Smooth muscle cell (in vitro differentiated cells): Measurements from ENCODE around the gene KRTAP9-1. TPM values are rescaled to one million over a fixed set of nuclear protein-coding genes. Genes with fewer than 3 reads are reported as not detected.
"Not testable (repeated sequence)": the region's sequence is repeated elsewhere in the genome, so short reads cannot be mapped to it uniquely, and the experiment has no call there.

ENCODE experiments used
- DNase-seq: peaks from one replicate; lab custom pipeline; 2025; ENCODE audit not compliant: unreplicated experiment; lab: John Stamatoyannopoulos, UW
- H2AFZ ChIP-seq: fragments of 200-600 bp; sonication (generic); 2 replicates; pipeline ENCODE4 v1.6.0; 2016; ENCODE audit warnings: antibody characterized with exemption, low read depth, mild to moderate bottlenecking
- H3F3A ChIP-seq: fragments of 200-600 bp; sonication (generic); 2 replicates; pipeline ENCODE4 v1.6.0; 2017; ENCODE audit warnings: antibody characterized with exemption, low read depth
- H3K27ac ChIP-seq: fragments of 200-600 bp; sonication (generic); 2 replicates; pipeline ENCODE4 v1.5.1; 2016; ENCODE audit warnings: low read depth, mild to moderate bottlenecking
- H3K27me3 ChIP-seq: fragments of 200-600 bp; sonication (generic); 2 replicates; pipeline ENCODE4 v1.6.1; 2016; ENCODE audit warnings: low read depth, mild to moderate bottlenecking
- H3K36me3 ChIP-seq: fragments of 200-600 bp; sonication (generic); 2 replicates; pipeline ENCODE4 v1.5.1; 2016; ENCODE audit warnings: low read depth
- H3K4me1 ChIP-seq: fragments of 200-600 bp; sonication (generic); 2 replicates; pipeline ENCODE4 v1.5.1; 2016; ENCODE audit warnings: low read depth
- H3K4me2 ChIP-seq: fragments of 200-600 bp; sonication (generic); 2 replicates; pipeline ENCODE4 v1.6.0; 2016; ENCODE audit warnings: mild to moderate bottlenecking
- H3K4me3 ChIP-seq: fragments of 200-600 bp; sonication (generic); 2 replicates; pipeline ENCODE4 v1.5.1; 2016; ENCODE audit warnings: mild to moderate bottlenecking
- H3K79me2 ChIP-seq: fragments of 200-600 bp; sonication (generic); 2 replicates; pipeline ENCODE4 v1.6.0; 2016; ENCODE audit warnings: low read depth, mild to moderate bottlenecking
- H3K9ac ChIP-seq: fragments of 200-600 bp; sonication (generic); 2 replicates; pipeline ENCODE4 v1.6.0; 2016; ENCODE audit warnings: low read depth
- H3K9me3 ChIP-seq: fragments of 200-600 bp; sonication (generic); replicated peaks from 2 replicates; pipeline ENCODE4 v1.5.1; 2016; ENCODE audit warnings: low read depth
- H4K20me1 ChIP-seq: fragments of 200-600 bp; sonication (generic); 2 replicates; pipeline ENCODE4 v1.6.0; 2016; ENCODE audit warnings: low read depth
- CTCF ChIP-seq: fragments of 200-600 bp; sonication (generic); IDR thresholded peaks from 2 replicates; pipeline ENCODE4 v1.5.1; 2017; ENCODE audit warnings: borderline replicate concordance, mild to moderate bottlenecking, antibody characterized with exemption; ENCODE audit not compliant: insufficient read depth, poor library complexity, severe bottlenecking
- WGBS: methylation state at CpG from one replicate; pipeline ENCODE4 v1.1.7; 2016; ENCODE audit warnings: low lambda C conversion rate; 5-methylcytosine and 5-hydroxymethylcytosine counted together
- polyA plus RNA-seq: library from polyadenylated mRNA; unstranded; fragments of >200 nt; fragmentation: Nextera tagmentation; extraction: Ambion mirVana; gene quantifications from 2 replicates; pipeline ENCODE4 v1.2.1, GENCODE V29; 2016
- total RNA-seq: library from RNA; depleted of rRNA; stranded (reverse); fragments of >200 nt; gene quantifications from 2 replicates; pipeline ENCODE4 v1.2.3, GENCODE V29; 2014

KRTAP9-1 gene
- total and polyA plus RNA-seq, 2 experiments from 2014 or later: not detected

DNA sequence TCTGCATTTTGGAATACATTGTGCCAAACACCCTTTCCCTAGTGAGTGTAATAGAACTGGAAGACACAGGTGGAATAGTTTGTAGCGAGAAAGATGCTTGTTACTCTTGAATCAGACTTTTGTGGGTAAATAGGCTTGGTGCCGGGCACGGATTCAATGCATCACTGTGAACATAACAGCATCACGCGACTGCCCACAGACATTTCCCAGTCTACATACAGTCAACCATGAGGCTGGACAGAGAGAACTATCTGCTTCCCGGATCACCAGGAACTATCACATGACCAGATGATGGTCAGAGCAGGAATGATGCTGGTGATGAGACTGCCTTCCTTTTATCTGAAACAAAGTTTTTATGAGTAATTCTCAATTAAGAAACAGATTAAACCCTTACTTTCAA lies 36.4 kb downstream of the KRTAP9-1 start:
- H3K4me3 ChIP-seq: no peak overlapping the region
- H2AFZ ChIP-seq: no peak overlapping the region
- H3K27ac ChIP-seq: no peak overlapping the region
- H4K20me1 ChIP-seq: no peaks in the 10 kb centered on the region
- no peaks in the 10 kb centered on the region for H3F3A ChIP-seq
- no peak for DNase-seq
- no peaks in the 10 kb centered on the region for H3K9me3 ChIP-seq
- H3K9ac ChIP-seq: no peak overlapping the region
- no peaks in the 10 kb centered on the region for H3K4me1 ChIP-seq
- peaks cover 19% of the 10 kb centered on the region for H3K27me3 ChIP-seq
- H3K36me3 ChIP-seq: no peaks in the 10 kb centered on the region
- H3K79me2 ChIP-seq: no peaks in the 10 kb centered on the region
- WGBS: 95% methylated on average over 6 of the region's 6 CpGs
- H3K4me2 ChIP-seq: no peak overlapping the region
- no peak for TF ChIP-seq CTCF

DNA sequence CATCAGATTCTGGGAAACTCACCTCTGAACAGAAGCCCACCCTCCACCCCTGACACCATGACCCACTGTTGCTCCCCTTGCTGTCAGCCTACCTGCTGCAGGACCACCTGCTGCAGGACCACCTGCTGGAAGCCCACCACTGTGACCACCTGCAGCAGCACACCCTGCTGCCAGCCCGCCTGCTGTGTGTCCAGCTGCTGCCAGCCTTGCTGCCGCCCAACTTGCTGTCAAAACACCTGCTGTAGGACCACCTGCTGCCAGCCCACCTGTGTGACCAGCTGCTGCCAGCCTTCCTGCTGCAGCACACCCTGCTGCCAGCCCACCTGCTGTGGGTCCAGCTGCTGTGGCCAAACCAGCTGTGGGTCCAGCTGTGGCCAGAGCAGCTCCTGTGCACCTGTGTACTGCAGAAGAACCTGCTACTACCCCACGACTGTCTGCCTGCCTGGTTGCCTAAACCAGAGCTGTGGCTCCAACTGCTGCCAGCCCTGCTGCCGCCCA lies 37.0 kb downstream of the KRTAP9-1 start, which contains the start of gene KRTAP9-2:
Gene KRTAP9-2 (plus strand): TSS at position 51 of the 498 bp plus-strand sequence. CDS start 7 bp downstream, at position 58.
- 65% methylated on average over 3 of the region's 4 CpGs for WGBS
- DNase-seq, H3K36me3 ChIP-seq, H3K27ac ChIP-seq, H2AFZ ChIP-seq, H3K79me2 ChIP-seq, H3K9ac ChIP-seq, H3K4me3 ChIP-seq, H3K4me1 ChIP-seq, H3K4me2 ChIP-seq, H3F3A ChIP-seq, H4K20me1 ChIP-seq, H3K9me3 ChIP-seq: not testable (repeated sequence)
- peaks cover 19% of the 10 kb centered on the region for H3K27me3 ChIP-seq

DNA sequence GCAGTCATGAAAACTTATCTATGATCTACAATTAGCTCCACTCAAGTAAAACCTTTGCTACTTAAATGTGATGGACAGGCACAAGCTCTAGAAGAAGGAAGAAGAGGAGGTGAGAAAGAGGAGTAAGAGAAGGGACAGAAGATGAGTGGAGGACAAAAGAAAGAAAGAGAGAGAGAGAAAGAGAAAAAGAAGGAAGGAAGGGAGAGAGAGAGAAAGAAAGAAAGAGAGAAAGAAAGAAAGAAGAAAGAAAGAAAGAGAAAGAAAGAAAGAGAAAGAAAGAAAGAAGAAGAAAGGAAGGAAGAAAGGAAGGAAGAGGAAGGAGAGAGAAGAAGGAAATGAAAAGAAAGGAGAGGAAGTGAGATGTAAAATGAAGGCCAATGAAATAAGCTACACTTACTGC lies 40.4 kb downstream of the KRTAP9-1 start:
- Histone ChIP-seq H3K9me3 (no peaks in the 10 kb centered on the region), H3K4me1 (no peaks in the 10 kb centered on the region), H4K20me1 (no peaks in the 10 kb centered on the region), H3K27ac (no peak overlapping the region), H3K9ac (no peak overlapping the region), H3K4me2 (no peak overlapping the region), H3K79me2 (no peaks in the 10 kb centered on the region), H3F3A (no peaks in the 10 kb centered on the region), H3K4me3 (no peak overlapping the region), H2AFZ (no peak overlapping the region), H3K27me3 (peaks cover 34% of the 10 kb centered on the region), H3K36me3 (no peaks in the 10 kb centered on the region)
- DNase-seq: no peak
- no peak for TF ChIP-seq CTCF

DNA sequence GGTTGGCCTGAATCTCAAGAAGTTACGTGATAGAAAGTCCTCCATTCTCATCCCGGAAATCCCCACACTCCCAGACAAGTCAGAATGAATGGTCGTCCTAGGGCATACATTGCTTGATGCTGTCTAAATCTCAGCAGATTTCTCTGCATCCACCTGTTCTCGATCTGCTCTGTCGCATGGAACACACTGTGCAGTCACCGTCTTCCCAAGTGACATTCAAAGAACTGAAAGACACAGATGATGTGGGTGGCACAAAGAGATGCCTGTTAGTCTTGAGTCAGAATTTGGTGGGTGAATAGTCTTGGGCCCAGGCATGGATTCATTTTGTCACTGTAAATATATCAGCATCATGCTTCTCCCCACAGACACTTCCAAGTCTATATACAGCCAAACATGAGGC lies 42.0 kb downstream of the KRTAP9-1 start:
- H3K4me1 ChIP-seq: no peaks in the 10 kb centered on the region
- no peak for DNase-seq
- H3K36me3 ChIP-seq: no peaks in the 10 kb centered on the region
- H3K27ac ChIP-seq: no peak overlapping the region
- no peak overlapping the region for H3K4me2 ChIP-seq
- no peaks in the 10 kb centered on the region for H3K9me3 ChIP-seq
- H3K27me3 ChIP-seq: peaks cover 33% of the 10 kb centered on the region
- H3F3A ChIP-seq: no peaks in the 10 kb centered on the region
- no peak for TF ChIP-seq CTCF
- H3K4me3 ChIP-seq: no peak overlapping the region
- 82% methylated on average over 6 of the region's 6 CpGs for WGBS
- H3K79me2 ChIP-seq: no peaks in the 10 kb centered on the region
- no peaks in the 10 kb centered on the region for H4K20me1 ChIP-seq
- no peak overlapping the region for H3K9ac ChIP-seq
- H2AFZ ChIP-seq: no peak overlapping the region

- 75% methylated on average over 1 of the region's 1 CpG for WGBS
- H3K27me3 ChIP-seq: peaks cover 33% of the 10 kb centered on the region
- not testable (repeated sequence) for H3K36me3 ChIP-seq, H3K9me3 ChIP-seq, DNase-seq, H3K4me1 ChIP-seq, H3K4me3 ChIP-seq, H3K27ac ChIP-seq, H2AFZ ChIP-seq, H3F3A ChIP-seq, H3K79me2 ChIP-seq, H4K20me1 ChIP-seq, H3K9ac ChIP-seq, H3K4me2 ChIP-seq
These were observed 42.9 kb downstream of the KRTAP9-1 start, which contains the start of gene KRTAP9-3 for GRCh38 chr17:41232399-41233105. TSS of gene KRTAP9-3 (plus strand) at chr17:41232449. CDS start at chr17:41232502, 53 bp downstream.

DNA sequence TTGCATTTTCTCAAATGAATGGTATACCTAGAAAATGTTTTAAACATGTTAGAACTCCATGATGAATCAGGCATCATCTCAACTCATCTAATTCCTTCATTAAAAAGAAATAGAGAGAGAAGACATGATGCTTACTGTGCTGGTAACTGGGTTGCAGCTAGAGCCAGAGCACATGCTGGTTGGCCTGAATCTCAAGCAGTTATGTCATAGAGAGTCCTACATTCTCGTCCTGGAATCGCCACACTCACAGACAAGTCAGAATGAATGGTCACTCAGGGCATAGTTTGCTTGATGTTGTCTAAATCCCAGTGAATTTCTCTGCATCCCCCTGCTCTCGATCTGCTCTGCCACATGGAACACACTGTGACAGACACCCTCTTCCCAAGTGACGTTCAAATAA lies 47.4 kb downstream of the KRTAP9-1 start:
- not testable (repeated sequence) for H3K4me3 ChIP-seq, H2AFZ ChIP-seq, H3K36me3 ChIP-seq, H3F3A ChIP-seq, H4K20me1 ChIP-seq, H3K4me2 ChIP-seq, DNase-seq, H3K9me3 ChIP-seq, H3K79me2 ChIP-seq, H3K9ac ChIP-seq, H3K27ac ChIP-seq, H3K4me1 ChIP-seq
- H3K27me3 ChIP-seq: peaks cover 23% of the 10 kb centered on the region
- 73% methylated on average over 4 of the region's 4 CpGs for WGBS
